BJ (cell line): Measurements from ENCODE around the gene SAMD11. TPM values are rescaled to one million over a fixed set of nuclear protein-coding genes. Genes with fewer than 3 reads are reported as not detected.

Experiments
- CTCF ChIA-PET: fragments of 350-600 bp; formaldehyde crosslinking; extraction: SDS; loops from one replicate; lab custom pipeline; 2021; ENCODE audit warnings: antibody characterized with exemption, inconsistent platforms; lab: Yijun Ruan, JAX
- POLR2A ChIA-PET: fragments of 300-600 bp; sonication (Branson Sonifier 250); formaldehyde crosslinking; extraction: SDS; loops from one replicate; lab custom pipeline; 2021; ENCODE audit warnings: antibody characterized with exemption; lab: Charles Lee
- DNase-seq: peaks from one replicate; pipeline ENCODE4 v3.0.0-alpha.2; 2011; ENCODE audit warnings: low read depth
- H3K27me3 ChIP-seq: 2 replicates; pipeline ENCODE4 v1.6.0; 2011; ENCODE audit warnings: low read length; ENCODE audit not compliant: control insufficient read depth, insufficient read depth
- H3K36me3 ChIP-seq: 2 replicates; pipeline ENCODE4 v1.5.1; 2011; ENCODE audit warnings: low read length; ENCODE audit not compliant: control insufficient read depth, insufficient read depth
- H3K4me3 ChIP-seq: 2 replicates; pipeline ENCODE4 v1.5.1; 2011; ENCODE audit warnings: low read depth, mild to moderate bottlenecking, control low read depth, low read length
- CTCF ChIP-seq: IDR thresholded peaks from 2 replicates; pipeline ENCODE4 v1.5.1; 2011; ENCODE audit warnings: low read depth, mild to moderate bottlenecking, control low read depth, inconsistent platforms, low read length, moderate library complexity; ENCODE audit not compliant: insufficient read depth
- polyA plus RNA-seq: library from polyadenylated mRNA; depleted of rRNA; stranded (reverse); fragments of >200 nt; gene quantifications from 2 replicates; pipeline ENCODE4 v1.2.3, GENCODE V29; 2011; rRNA removed
- small RNA-seq: library from RNA; depleted of rRNA; stranded (forward); fragments of <200 nt; gene quantifications from one replicate; pipeline ENCODE3, GENCODE V24; 2012; ENCODE audit warnings: low replicate concordance, low read depth; ENCODE audit not compliant: insufficient read length

SAMD11 gene
- polyA plus RNA-seq, 1 experiment, result 10.0 TPM

DNA sequence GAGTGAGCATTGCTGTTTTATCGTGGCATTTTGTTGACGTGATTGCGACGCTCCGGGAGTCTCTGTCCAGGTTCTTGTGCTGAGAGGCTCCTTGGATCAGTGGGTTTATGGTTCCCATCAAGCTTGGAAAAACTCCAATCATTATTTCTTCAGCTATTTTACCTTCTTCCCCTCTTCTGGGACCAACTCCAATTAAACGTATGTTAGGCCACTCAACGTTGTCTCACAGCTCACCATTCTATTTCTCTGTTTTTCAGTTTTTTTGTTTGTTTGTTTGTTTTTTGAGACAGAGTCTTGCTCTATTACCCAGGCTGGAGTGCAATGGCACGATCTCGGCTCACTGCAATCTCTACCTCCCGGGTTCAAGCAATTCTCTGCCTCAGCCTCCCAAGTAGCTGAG is 68.2 kb downstream of the SAMD11 start:
- Histone ChIP-seq H3K27me3 (0 out of 2 replicates have a peak, but pooled peaks cover 1% of the 10 kb centered on the region), H3K36me3 (no peaks in the 10 kb centered on the region), H3K4me3 (no peak overlapping the region)
- DNase-seq, result no peak
- TF ChIP-seq CTCF, result no peak
- POLR2A ChIA-PET, result no interaction called here
- CTCF ChIA-PET, result interaction anchor here (0.6 to 4.4 kb wide), 3 partner anchors 8 to 71 kb away, joined by 3 to 62 read pairs (median 3); partner anchors contain the start of genes ISG15 and PERM1

GRCh38 chr1:992362-992761 is 68.6 kb downstream of the SAMD11 start:
- CTCF ChIA-PET, result interaction anchor here (0.6 to 4.4 kb wide), 5 partner anchors 8 to 70 kb away, joined by 3 to 62 read pairs (median 3); partner anchors contain the start of genes ISG15 and PERM1
- POLR2A ChIA-PET, result no interaction called here
- Histone ChIP-seq H3K36me3 (no peaks in the 10 kb centered on the region), H3K4me3 (no peak overlapping the region), H3K27me3 (0 out of 2 replicates have a peak, but pooled peaks cover 1% of the 10 kb centered on the region)
- TF ChIP-seq CTCF, result no peak
- DNase-seq, result no peak

GRCh38 chr1:993379-993995 is 69.8 kb downstream of the SAMD11 start:
- Histone ChIP-seq H3K4me3 (no peak overlapping the region), H3K36me3 (no peaks in the 10 kb centered on the region), H3K27me3 (0 out of 2 replicates have a peak, but pooled peaks cover 1% of the 10 kb centered on the region)
- no peak for DNase-seq
- POLR2A ChIA-PET, result no interaction called here
- CTCF ChIA-PET, result interaction anchor here (0.6 to 4.4 kb wide), 5 partner anchors 9 to 70 kb away, joined by 3 to 62 read pairs (median 4); partner anchors contain the start of gene PERM1
- no peak for TF ChIP-seq CTCF

Small RNA genes within 50 kb of the gene (small RNA-seq; reads per million reads assigned to genes)
- not detected for gene AL645608.4

Other genes with a start within 250 kb of the SAMD11 start
- gene OR4F16, start 237.3 kb upstream of the SAMD11 start, polyA plus RNA-seq, result not detected in 2 replicates
- 33.7 and 49.7 TPM in 2 replicates for gene NOC2L, start 35.3 kb downstream of the SAMD11 start, polyA plus RNA-seq
- 6.7 and 14.7 TPM in 2 replicates for gene KLHL17, start 36.7 kb downstream of the SAMD11 start, polyA plus RNA-seq
- 0.48 and 0.88 TPM in 2 replicates for gene PLEKHN1, start 42.6 kb downstream of the SAMD11 start, polyA plus RNA-seq
- not detected in 2 replicates for gene PERM1, start 58.2 kb downstream of the SAMD11 start, polyA plus RNA-seq
- 5.6 and 10.8 TPM in 2 replicates for gene HES4, start 76.2 kb downstream of the SAMD11 start, polyA plus RNA-seq
- 73.0 and 86.8 TPM in 2 replicates for gene ISG15, start 89.6 kb downstream of the SAMD11 start, polyA plus RNA-seq
- 32.7 and 41.2 TPM in 2 replicates for gene AGRN, start 96.2 kb downstream of the SAMD11 start, polyA plus RNA-seq
- not detected in 2 replicates for gene RNF223, start 150.4 kb downstream of the SAMD11 start, polyA plus RNA-seq
- gene C1orf159, start 192.2 kb downstream of the SAMD11 start, polyA plus RNA-seq, result 4.3 and 8.9 TPM in 2 replicates
- not detected in 2 replicates for gene TTLL10, start 250.0 kb downstream of the SAMD11 start, polyA plus RNA-seq